ENCODE data around the gene SMYD3. TPM values are rescaled to one million over a fixed set of nuclear protein-coding genes. Genes with fewer than 3 reads are reported as not detected.

The SMYD3 gene
- total and polyA plus RNA-seq, 9 of the 15 experiments (the other 6 are each of a cell fraction or from before 2014, with no cell fraction given): 128 to 440 (median 197) TPM

GRCh38 chr1:245879091-245879490, 628.0 kb downstream of the SMYD3 start (continued):
- no peak for TF ChIP-seq ZNF318 (IDR thresholded peaks at IDR 0.05; ENCODE audit: borderline replicate concordance in 1 of 2, low read depth in 1 of 2)
- no peak for TF ChIP-seq SMAD2 (IDR thresholded peaks at IDR 0.05; ENCODE audit: low read depth, low read length)
- TF ChIP-seq ZSCAN32 (CRISPR knock-in tag; IDR thresholded peaks at IDR 0.05): no peak
- no peak for TF ChIP-seq MTA3 (IDR thresholded peaks at IDR 0.05; ENCODE audit: borderline replicate concordance)
- TF ChIP-seq ZBTB33 (CRISPR knock-in tag; IDR thresholded peaks at IDR 0.05): peak; percentile 62; the same call in 1 of the 2 replicates
- peak; percentile 90 for TF ChIP-seq CEBPB (tag; IDR thresholded peaks at IDR 0.05)

Measured in K562 (cell line).